H9 (cell line): ENCODE data around the gene TMC3. TPM values are rescaled to one million over a fixed set of nuclear protein-coding genes. Genes with fewer than 3 reads are reported as not detected.

Source experiments
- DNase-seq: peaks from one replicate; pipeline ENCODE4 v3.0.0-alpha.2; 2017
- H2AFZ ChIP-seq: one replicate; pipeline ENCODE4 v1.6.1; 2013; ENCODE audit warnings: mild to moderate bottlenecking, low read length, control low read depth, moderate library complexity
- H2AK5ac ChIP-seq: 2 replicates; pipeline ENCODE4 v1.6.1; 2013; ENCODE audit warnings: low read length, control low read depth, mixed read lengths; ENCODE audit not compliant: insufficient read length
- H2BK120ac ChIP-seq: one replicate; pipeline ENCODE4 v1.6.1; 2013; ENCODE audit warnings: low read depth, mild to moderate bottlenecking, low read length, control low read depth, inconsistent platforms; ENCODE audit not compliant: poor library complexity, severe bottlenecking
- H2BK12ac ChIP-seq: 2 replicates; pipeline ENCODE4 v1.6.1; 2013; ENCODE audit warnings: low read length, control low read depth, mixed read lengths, low read depth; ENCODE audit not compliant: insufficient read length
- H2BK15ac ChIP-seq: 2 replicates; pipeline ENCODE4 v1.6.1; 2013; ENCODE audit warnings: low read depth, low read length, control low read depth
- H2BK20ac ChIP-seq: one replicate; pipeline ENCODE4 v1.6.1; 2013; ENCODE audit warnings: low read depth, mild to moderate bottlenecking, low read length, control low read depth, inconsistent platforms; ENCODE audit not compliant: poor library complexity, severe bottlenecking
- H2BK5ac ChIP-seq: 2 replicates; pipeline ENCODE4 v1.6.1; 2013; ENCODE audit warnings: low read length, control low read depth, mixed read lengths; ENCODE audit not compliant: insufficient read length
- H3K14ac ChIP-seq: 2 replicates; pipeline ENCODE4 v1.6.1; 2013; ENCODE audit warnings: low read length, control low read depth; ENCODE audit not compliant: insufficient read depth
- H3K18ac ChIP-seq: 2 replicates; pipeline ENCODE4 v1.6.1; 2013; ENCODE audit warnings: low read depth, mild to moderate bottlenecking, mixed read lengths, low read length, control low read depth; ENCODE audit not compliant: insufficient read length
- H3K23ac ChIP-seq: 2 replicates; pipeline ENCODE4 v1.6.1; 2013; ENCODE audit warnings: low read length, control low read depth, mixed read lengths, low read depth; ENCODE audit not compliant: insufficient read length
- H3K23me2 ChIP-seq: 2 replicates; pipeline ENCODE4 v1.6.1; 2013; ENCODE audit warnings: low read depth, mild to moderate bottlenecking, mixed read lengths, low read length, control low read depth; ENCODE audit not compliant: insufficient read length, poor library complexity, severe bottlenecking
- H3K27ac ChIP-seq: 2 replicates; pipeline ENCODE4 v1.5.1; 2013; ENCODE audit warnings: low read length, control low read depth, mixed read lengths, low read depth; ENCODE audit not compliant: insufficient read length
- H3K27me3 ChIP-seq: 2 replicates; pipeline ENCODE4 v1.6.1; 2013; ENCODE audit warnings: low read length, control low read depth, inconsistent platforms; ENCODE audit not compliant: insufficient read depth
- H3K4ac ChIP-seq: 2 replicates; pipeline ENCODE4 v1.6.1; 2013; ENCODE audit warnings: low read depth, mild to moderate bottlenecking, control low read depth, inconsistent platforms, low read length, moderate library complexity
- H3K4me1 ChIP-seq: 2 replicates; pipeline ENCODE4 v1.6.1; 2013; ENCODE audit warnings: low read length, control low read depth, inconsistent platforms; ENCODE audit not compliant: insufficient read depth
- H3K4me2 ChIP-seq: 2 replicates; pipeline ENCODE4 v1.6.1; 2013; ENCODE audit warnings: low read length, control low read depth, mixed read lengths; ENCODE audit not compliant: insufficient read length, insufficient read depth
- H3K56ac ChIP-seq: 2 replicates; pipeline ENCODE4 v1.6.1; 2013; ENCODE audit warnings: low read depth, mild to moderate bottlenecking, mixed read lengths, low read length, control low read depth; ENCODE audit not compliant: insufficient read length
- H3K79me1 ChIP-seq: 2 replicates; pipeline ENCODE4 v1.6.1; 2013; ENCODE audit warnings: low read depth, mild to moderate bottlenecking, moderate library complexity, low read length, control low read depth, inconsistent platforms; ENCODE audit not compliant: insufficient read depth, poor library complexity, severe bottlenecking
- H3K79me2 ChIP-seq: 2 replicates; pipeline ENCODE4 v1.6.1; 2013; ENCODE audit warnings: low read length, control low read depth, inconsistent platforms; ENCODE audit not compliant: insufficient read depth
- H3K9ac ChIP-seq: 2 replicates; pipeline ENCODE4 v1.6.1; 2013; ENCODE audit warnings: low read length, control low read depth, mixed read lengths; ENCODE audit not compliant: insufficient read length; ENCODE audit errors: extremely low read depth
- H3K9me3 ChIP-seq: one replicate; pipeline ENCODE4 v1.6.1; 2013; ENCODE audit warnings: low read depth, low read length, inconsistent platforms; ENCODE audit not compliant: control insufficient read depth
- H3T11ph ChIP-seq: one replicate; pipeline ENCODE4 v1.6.1; 2013; ENCODE audit warnings: mild to moderate bottlenecking, low read length, control low read depth, inconsistent platforms
- H4K20me1 ChIP-seq: one replicate; pipeline ENCODE4 v1.6.1; 2013; ENCODE audit not compliant: control insufficient read depth, insufficient read length, insufficient read depth
- H4K5ac ChIP-seq: 2 replicates; pipeline ENCODE4 v1.6.1; 2013; ENCODE audit warnings: low read depth, mild to moderate bottlenecking, mixed read lengths, low read length, control low read depth; ENCODE audit not compliant: insufficient read length
- H4K8ac ChIP-seq: replicated peaks from 2 replicates; pipeline ENCODE4 v1.6.1; 2013; ENCODE audit warnings: low read length, control low read depth, mixed read lengths, low read depth; ENCODE audit not compliant: insufficient read length
- H4K91ac ChIP-seq: 2 replicates; pipeline ENCODE4 v1.6.1; 2013; ENCODE audit warnings: low read depth, mild to moderate bottlenecking, moderate library complexity, mixed read lengths, low read length, control low read depth; ENCODE audit not compliant: insufficient read length
- H3K27ac Mint-ChIP-seq, 3 experiments: 2 replicates in 2 of 3; 3 replicates in 1 of 3; pipeline ENCODE4 v1.8.0; 2020 to 2021; ENCODE audit warnings: mixed read lengths in 3 of 3, mild to moderate bottlenecking in 1 of 3, moderate library complexity in 1 of 3
- H3K27me3 Mint-ChIP-seq: 2 replicates; pipeline ENCODE4 v1.8.0; 2021; ENCODE audit warnings: low read depth, mild to moderate bottlenecking, moderate library complexity, mixed read lengths
- H3K36me3 Mint-ChIP-seq, 3 experiments: 2 replicates in 2 of 3; 3 replicates in 1 of 3; pipeline ENCODE4 v1.8.0; 2020 to 2021; ENCODE audit warnings: low read depth in 3 of 3, mixed read lengths in 3 of 3; ENCODE audit not compliant: insufficient read depth in 1 of 3
- H3K4me1 Mint-ChIP-seq, 2 experiments: 2 replicates each; pipeline ENCODE4 v1.8.0; 2020; ENCODE audit warnings: mixed read lengths in 2 of 2
- H3K4me3 Mint-ChIP-seq, 2 experiments: 2 replicates in 1 of 2; 3 replicates in 1 of 2; pipeline ENCODE4 v1.8.0; 2020 to 2021; ENCODE audit warnings: mild to moderate bottlenecking in 2 of 2, mixed read lengths in 2 of 2, moderate library complexity in 1 of 2
- H3K9me3 Mint-ChIP-seq, 2 experiments: 2 replicates in 1 of 2; 3 replicates in 1 of 2; pipeline ENCODE4 v1.8.0; 2020; ENCODE audit warnings: mild to moderate bottlenecking in 2 of 2, mixed read lengths in 2 of 2, moderate library complexity in 1 of 2
- CTCF ChIP-seq: fragments of 200-600 bp; sonication (generic); conservative IDR thresholded peaks from 3 replicates; pipeline ENCODE4 v1.8.0; 2021; ENCODE audit warnings: antibody characterized with exemption, mild to moderate bottlenecking
- WGBS: extraction: QIAGEN DNeasy Blood & Tissue Kit; methylation state at CpG from one replicate; pipeline ENCODE4 v1.1.7; 2013; ENCODE audit warnings: missing lambda C conversion rate, low lambda C conversion rate, mixed read lengths; ENCODE audit not compliant: insufficient read length; ENCODE audit errors: extremely low coverage; 5-methylcytosine and 5-hydroxymethylcytosine counted together
- total RNA-seq: library from RNA; stranded (reverse); gene quantifications from 2 replicates; pipeline ENCODE4 v1.2.1, GENCODE V29; 2021

The TMC3 gene
- total RNA-seq, 1 experiment from 2014 or later: not detected

GRCh38 chr15:81343371-81343770 lies 30.6 kb downstream of the TMC3 start:
- Histone ChIP-seq H3K79me1 (no peaks in the 10 kb centered on the region), H2BK15ac (no peak overlapping the region), H3K4me1 (no peaks in the 10 kb centered on the region), H4K20me1 (no peaks in the 10 kb centered on the region), H2AK5ac (no peak overlapping the region), H3K14ac (no peak overlapping the region), H2BK12ac (no peak overlapping the region), H3K23ac (no peak overlapping the region), H3K9ac (no peak overlapping the region), H3T11ph (no peak overlapping the region), H4K8ac (no peak overlapping the region), H2BK5ac (no peak overlapping the region), H3K56ac (no peak overlapping the region), H3K18ac (no peak overlapping the region), H3K27ac (no peak overlapping the region), H3K4me2 (no peak overlapping the region), H4K91ac (no peak overlapping the region), H2AFZ (no peak overlapping the region), H3K9me3 (no peaks in the 10 kb centered on the region), H3K27me3 (no peaks in the 10 kb centered on the region), H4K5ac (no peak overlapping the region), H3K79me2 (no peaks in the 10 kb centered on the region), H3K4ac (no peak overlapping the region), H3K23me2 (no peaks in the 10 kb centered on the region), H2BK20ac (no peak overlapping the region), H2BK120ac (no peak overlapping the region)
- Mint-ChIP-seq H3K4me1 (peaks cover 5 to 6% of the 10 kb centered on the region in 2 experiments), H3K36me3 (no peaks in the 10 kb centered on the region), H3K27me3 (no peaks in the 10 kb centered on the region; the same call in 1 of the 2 replicates), H3K4me3 (no peak overlapping the region), H3K27ac (no peak overlapping the region), H3K9me3 (no peaks in the 10 kb centered on the region)
- WGBS: no CpG with 5 or more reads among the region's 4 CpGs
- DNase-seq: no peak
- no peak for TF ChIP-seq CTCF
